ENCODE measurements around the gene MAPRE2.

MAPRE2 gene

DNA sequence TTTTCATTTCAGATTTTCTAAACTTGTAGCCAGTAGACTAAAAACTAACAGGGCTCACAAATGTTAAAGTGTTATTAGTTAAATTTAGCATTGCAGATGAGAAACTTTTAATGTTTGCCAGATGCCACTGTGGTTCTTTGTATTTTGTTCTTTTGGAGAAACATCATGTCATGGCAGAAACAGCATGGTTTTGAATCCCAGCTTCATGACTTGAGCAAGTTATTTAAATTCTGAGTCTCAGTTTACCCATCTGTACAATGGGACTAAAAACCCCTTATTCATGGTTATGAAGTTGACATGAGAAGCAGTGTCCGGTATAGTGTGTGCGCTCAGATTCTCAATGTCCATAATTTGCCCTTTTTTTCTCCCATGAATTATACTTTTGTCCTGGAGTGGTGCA is 56.5 kb downstream of the MAPRE2 start:
- H3K9me3 ChIP-seq, result no peaks in the 10 kb centered on the region
- no peaks in the 10 kb centered on the region for H3K4me1 ChIP-seq (ENCODE audit: control insufficient read depth in 1 of 2, insufficient read depth in 1 of 2, low read depth in 1 of 2, low read length in 1 of 2)
- no peaks in the 10 kb centered on the region for H3K27me3 ChIP-seq
- TF ChIP-seq, protein P1, sequence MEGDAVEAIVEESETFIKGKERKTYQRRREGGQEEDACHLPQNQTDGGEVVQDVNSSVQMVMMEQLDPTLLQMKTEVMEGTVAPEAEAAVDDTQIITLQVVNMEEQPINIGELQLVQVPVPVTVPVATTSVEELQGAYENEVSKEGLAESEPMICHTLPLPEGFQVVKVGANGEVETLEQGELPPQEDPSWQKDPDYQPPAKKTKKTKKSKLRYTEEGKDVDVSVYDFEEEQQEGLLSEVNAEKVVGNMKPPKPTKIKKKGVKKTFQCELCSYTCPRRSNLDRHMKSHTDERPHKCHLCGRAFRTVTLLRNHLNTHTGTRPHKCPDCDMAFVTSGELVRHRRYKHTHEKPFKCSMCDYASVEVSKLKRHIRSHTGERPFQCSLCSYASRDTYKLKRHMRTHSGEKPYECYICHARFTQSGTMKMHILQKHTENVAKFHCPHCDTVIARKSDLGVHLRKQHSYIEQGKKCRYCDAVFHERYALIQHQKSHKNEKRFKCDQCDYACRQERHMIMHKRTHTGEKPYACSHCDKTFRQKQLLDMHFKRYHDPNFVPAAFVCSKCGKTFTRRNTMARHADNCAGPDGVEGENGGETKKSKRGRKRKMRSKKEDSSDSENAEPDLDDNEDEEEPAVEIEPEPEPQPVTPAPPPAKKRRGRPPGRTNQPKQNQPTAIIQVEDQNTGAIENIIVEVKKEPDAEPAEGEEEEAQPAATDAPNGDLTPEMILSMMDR (IDR thresholded peaks at IDR 0.05), result no peak
- no peak overlapping the region for H3K4me3 ChIP-seq (ENCODE audit: low read depth in 1 of 2, low read length in 1 of 2)
- H3K36me3 ChIP-seq, result peaks cover 7% of the 10 kb centered on the region
- no peak overlapping the region for H3K27ac ChIP-seq

DNA sequence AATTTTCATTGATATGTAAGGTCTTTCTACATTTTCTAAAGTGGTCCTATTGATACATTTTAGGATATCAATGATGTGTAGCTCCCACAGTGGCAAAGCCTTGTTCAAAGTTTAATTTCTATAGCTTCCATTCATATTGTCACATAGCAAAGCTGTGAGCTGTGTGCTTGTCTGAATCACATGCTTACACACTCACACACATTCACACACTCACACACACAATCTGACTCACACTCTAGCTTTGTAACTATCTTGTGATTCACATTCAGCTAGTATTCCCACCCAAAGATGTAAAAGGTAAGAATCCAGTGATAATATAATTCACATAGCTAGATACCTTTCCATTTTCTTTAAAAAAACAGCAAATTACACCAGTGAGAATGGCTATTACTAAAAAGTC is 58.7 kb downstream of the MAPRE2 start:
- Histone ChIP-seq H3K27ac (no peak overlapping the region), H3K4me3 (ENCODE audit: low read depth in 1 of 2, low read length in 1 of 2) (no peak overlapping the region), H3K27me3 (no peaks in the 10 kb centered on the region), H3K4me1 (ENCODE audit: control insufficient read depth in 1 of 2, insufficient read depth in 1 of 2, low read depth in 1 of 2, low read length in 1 of 2) (no peaks in the 10 kb centered on the region), H3K9me3 (no peaks in the 10 kb centered on the region), H3K36me3 (peaks cover 7% of the 10 kb centered on the region)
- TF ChIP-seq, protein P1 (IDR thresholded peaks at IDR 0.05), result no peak

DNA sequence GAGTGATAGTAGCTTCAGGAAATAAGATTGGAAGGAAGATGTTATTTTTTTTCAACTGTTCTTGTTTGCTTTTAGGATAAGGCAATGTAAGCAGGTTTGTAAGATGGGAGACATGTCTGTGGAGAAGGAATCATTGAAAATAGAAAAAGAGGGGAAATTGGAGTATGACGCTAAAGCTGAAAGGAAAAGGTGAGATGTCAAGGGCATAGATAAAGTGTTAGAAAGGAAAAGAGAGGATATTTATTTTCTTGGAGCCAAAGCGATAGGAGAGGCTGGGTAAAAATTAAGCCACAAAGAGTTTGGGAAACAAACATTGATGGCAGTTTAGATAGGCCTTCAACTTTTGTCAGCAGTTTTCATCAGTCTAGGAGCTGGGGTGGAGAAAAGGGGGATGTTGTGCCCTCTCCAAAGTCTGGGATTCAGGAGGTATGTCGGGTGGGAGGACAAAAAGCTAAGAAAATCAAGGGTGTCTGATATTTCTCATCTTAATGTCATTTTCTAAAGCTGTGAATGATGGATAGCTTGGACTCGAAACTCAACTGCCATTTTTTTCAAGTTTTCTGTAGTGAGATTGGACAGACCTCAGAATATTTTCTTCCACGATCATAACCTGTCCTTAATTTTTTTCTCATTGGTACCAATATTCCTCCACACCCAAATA is 63.3 kb downstream of the MAPRE2 start:
- Histone ChIP-seq H3K27ac (no peak overlapping the region), H3K4me1 (ENCODE audit: control insufficient read depth in 1 of 2, insufficient read depth in 1 of 2, low read depth in 1 of 2, low read length in 1 of 2) (no peaks in the 10 kb centered on the region), H3K36me3 (peaks cover 7% of the 10 kb centered on the region), H3K4me3 (ENCODE audit: low read depth in 1 of 2, low read length in 1 of 2) (no peak overlapping the region), H3K9me3 (no peaks in the 10 kb centered on the region), H3K27me3 (no peaks in the 10 kb centered on the region)
- TF ChIP-seq, protein P1 (IDR thresholded peaks at IDR 0.05), result no peak

DNA sequence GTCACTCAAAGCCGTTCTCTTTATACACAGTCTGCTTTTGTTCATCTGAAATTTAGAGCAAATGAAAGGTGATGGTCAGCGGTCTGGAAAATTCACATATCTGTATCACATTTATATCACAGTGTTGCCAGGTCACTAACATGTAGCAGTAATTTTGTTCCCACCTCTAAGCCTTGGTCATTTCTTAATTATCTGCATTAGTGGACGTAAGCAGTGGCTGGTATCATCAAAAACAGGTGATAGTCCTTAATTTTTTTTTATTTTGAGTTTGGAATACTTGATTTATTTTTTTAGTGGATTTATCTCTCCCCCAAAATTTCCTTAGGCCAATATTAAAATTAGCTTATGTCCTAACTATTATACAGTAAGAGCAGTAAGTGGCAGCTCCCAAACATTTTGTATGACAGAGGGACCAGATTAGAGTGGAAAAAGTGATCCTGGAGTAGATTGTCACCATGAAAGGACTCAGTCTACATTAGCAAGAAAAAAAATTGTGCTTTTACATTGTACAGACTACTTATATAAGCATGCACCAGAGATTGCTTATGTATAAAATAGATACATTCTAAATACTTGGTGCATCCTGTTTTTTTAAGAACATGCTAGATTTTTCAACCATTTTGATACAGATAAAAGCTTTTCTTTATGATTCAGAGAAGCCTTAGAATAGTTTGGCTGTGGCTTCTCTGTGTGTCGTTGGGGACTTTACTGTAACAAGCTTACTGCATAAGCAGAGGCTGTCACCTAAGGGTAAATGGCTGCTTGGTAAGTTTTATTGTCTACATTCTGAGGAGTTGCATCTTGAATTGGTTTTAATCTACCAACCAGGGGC is 65.0 kb downstream of the MAPRE2 start:
- Histone ChIP-seq H3K36me3 (peaks cover 7% of the 10 kb centered on the region), H3K27ac (no peak overlapping the region), H3K27me3 (no peaks in the 10 kb centered on the region), H3K4me3 (ENCODE audit: low read depth in 1 of 2, low read length in 1 of 2) (no peak overlapping the region), H3K9me3 (no peaks in the 10 kb centered on the region), H3K4me1 (ENCODE audit: control insufficient read depth in 1 of 2, insufficient read depth in 1 of 2, low read depth in 1 of 2, low read length in 1 of 2) (no peaks in the 10 kb centered on the region)
- TF ChIP-seq, protein P1 (IDR thresholded peaks at IDR 0.05), result no peak

DNA sequence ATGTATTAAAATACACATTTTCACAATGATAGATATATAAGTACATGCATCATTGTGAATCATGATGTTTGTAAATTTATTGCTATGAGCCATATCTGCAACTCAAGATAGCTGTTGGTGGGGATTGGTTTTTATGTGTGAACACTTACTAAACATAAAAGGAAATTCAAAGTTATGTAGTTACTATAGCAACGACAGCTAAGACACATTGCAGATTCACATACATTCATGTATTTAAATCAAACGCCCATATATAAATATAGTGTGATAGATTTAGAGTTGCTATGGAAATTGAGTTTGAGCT is 65.6 kb downstream of the MAPRE2 start:
- H3K36me3 ChIP-seq, result peaks cover 6% of the 10 kb centered on the region
- no peak overlapping the region for H3K27ac ChIP-seq

More for the DNA sequence above, 65.6 kb downstream of the MAPRE2 start:
- H3K9me3 ChIP-seq, result no peaks in the 10 kb centered on the region
- TF ChIP-seq, protein P1 (IDR thresholded peaks at IDR 0.05), result no peak
- peaks cover 0 to 3% of the 10 kb centered on the region in 2 experiments for H3K4me1 ChIP-seq (ENCODE audit: control insufficient read depth in 1 of 2, insufficient read depth in 1 of 2, low read depth in 1 of 2, low read length in 1 of 2)
- no peaks in the 10 kb centered on the region for H3K27me3 ChIP-seq
- no peak overlapping the region for H3K4me3 ChIP-seq (ENCODE audit: low read depth in 1 of 2, low read length in 1 of 2)
